A673 (cell line): ENCODE measurements around the gene KRT7. TPM values are rescaled to one million over a fixed set of nuclear protein-coding genes. Genes with fewer than 3 reads are reported as not detected.
A peak's percentile ranks its signal among the peaks of the same experiment; 100 is the strongest.

ENCODE experiments used
- BruUV-seq: library from RNA; stranded (reverse); fragments of 400-500 nt; replicated peaks from 2 replicates; lab custom pipeline; 2021; lab: Mats Ljungman, UMichigan
- CTCF ChIA-PET: fragments of 300-600 bp; sonication (Branson Sonifier 250); formaldehyde crosslinking; loops from one replicate; lab custom pipeline; 2022; ENCODE audit warnings: antibody characterized with exemption; lab: Charles Lee
- POLR2A ChIA-PET: fragments of 300-600 bp; sonication (Branson Sonifier 250); formaldehyde crosslinking; loops from one replicate; lab custom pipeline; 2022; ENCODE audit warnings: antibody characterized with exemption; ENCODE audit not compliant: low non-redundant PET; lab: Charles Lee
- DNase-seq: peaks from one replicate; pipeline ENCODE4 v3.0.0-alpha.2; 2015; ENCODE audit warnings: low spot score
- H3K27ac ChIP-seq: fragments of 200-600 bp; sonication (generic); 2 replicates; pipeline ENCODE4 v1.5.1; 2016; ENCODE audit warnings: mixed run types, low read depth, mild to moderate bottlenecking, mixed read lengths, antibody characterized with exemption, low read length; ENCODE audit not compliant: poor library complexity, severe bottlenecking
- H3K27me3 ChIP-seq: fragments of 200-600 bp; sonication (generic); replicated peaks from 2 replicates; pipeline ENCODE4 v1.6.1; 2017; ENCODE audit warnings: mixed run types, low read depth, mild to moderate bottlenecking, mixed read lengths, antibody characterized with exemption, low read length; ENCODE audit not compliant: insufficient read depth, poor library complexity
- H3K36me3 ChIP-seq: fragments of 200-600 bp; sonication (generic); 2 replicates; pipeline ENCODE4 v1.6.1; 2016; ENCODE audit warnings: mixed run types, mild to moderate bottlenecking, mixed read lengths, antibody characterized with exemption, low read length; ENCODE audit not compliant: insufficient read depth, poor library complexity, severe bottlenecking
- H3K4me1 ChIP-seq: fragments of 200-600 bp; sonication (generic); 2 replicates; pipeline ENCODE4 v1.6.1; 2017; ENCODE audit warnings: mixed run types, mild to moderate bottlenecking, mixed read lengths, antibody characterized with exemption, low read length; ENCODE audit not compliant: insufficient read depth, poor library complexity, severe bottlenecking
- H3K4me3 ChIP-seq: fragments of 200-600 bp; sonication (generic); 2 replicates; pipeline ENCODE4 v1.5.1; 2016; ENCODE audit warnings: low read depth, mixed run types, mild to moderate bottlenecking, mixed read lengths, low read length; ENCODE audit not compliant: poor library complexity, severe bottlenecking
- H3K9me3 ChIP-seq: fragments of 200-600 bp; sonication (generic); 2 replicates; pipeline ENCODE4 v1.6.1; 2016; ENCODE audit warnings: mixed run types, low read depth, mild to moderate bottlenecking, mixed read lengths, antibody characterized with exemption, low read length; ENCODE audit not compliant: poor library complexity, severe bottlenecking
- EZH2 ChIP-seq: fragments of 200-600 bp; sonication (generic); IDR thresholded peaks from 2 replicates; pipeline ENCODE4 v1.6.1; 2017; ENCODE audit warnings: borderline replicate concordance, low read depth, mild to moderate bottlenecking, mixed read lengths, antibody characterized with exemption, low read length; ENCODE audit not compliant: poor library complexity, severe bottlenecking
- intact Hi-C: fragments of 100-400 bp; cut with micrococcal nuclease; formaldehyde crosslinking; loops from one replicate; pipeline ENCODE4 v1.10.0; 2022; ENCODE audit not compliant: unreplicated experiment
- total RNA-seq: library from RNA; stranded (reverse); gene quantifications from 2 replicates; pipeline ENCODE4 v1.2.3, GENCODE V29; 2021
- TF ChIP-seq, protein P1 (sequence below): fragments of 300-800, 200-600 bp; sonication (generic); conservative IDR thresholded peaks from 2 replicates; pipeline ENCODE4 v1.5.1; 2017; ENCODE audit warnings: low read depth, mild to moderate bottlenecking, antibody characterized with exemption, low read length, moderate library complexity, mixed read lengths

The KRT7 gene
- total RNA-seq, 1 experiment from 2014 or later = 1.0 TPM

GRCh38 chr12:52201451-52201839 is 31.6 kb upstream of the KRT7 start:
- H3K9me3 ChIP-seq = no peaks in the 10 kb centered on the region
- TF ChIP-seq EZH2 = no peak
- TF ChIP-seq, protein P1, sequence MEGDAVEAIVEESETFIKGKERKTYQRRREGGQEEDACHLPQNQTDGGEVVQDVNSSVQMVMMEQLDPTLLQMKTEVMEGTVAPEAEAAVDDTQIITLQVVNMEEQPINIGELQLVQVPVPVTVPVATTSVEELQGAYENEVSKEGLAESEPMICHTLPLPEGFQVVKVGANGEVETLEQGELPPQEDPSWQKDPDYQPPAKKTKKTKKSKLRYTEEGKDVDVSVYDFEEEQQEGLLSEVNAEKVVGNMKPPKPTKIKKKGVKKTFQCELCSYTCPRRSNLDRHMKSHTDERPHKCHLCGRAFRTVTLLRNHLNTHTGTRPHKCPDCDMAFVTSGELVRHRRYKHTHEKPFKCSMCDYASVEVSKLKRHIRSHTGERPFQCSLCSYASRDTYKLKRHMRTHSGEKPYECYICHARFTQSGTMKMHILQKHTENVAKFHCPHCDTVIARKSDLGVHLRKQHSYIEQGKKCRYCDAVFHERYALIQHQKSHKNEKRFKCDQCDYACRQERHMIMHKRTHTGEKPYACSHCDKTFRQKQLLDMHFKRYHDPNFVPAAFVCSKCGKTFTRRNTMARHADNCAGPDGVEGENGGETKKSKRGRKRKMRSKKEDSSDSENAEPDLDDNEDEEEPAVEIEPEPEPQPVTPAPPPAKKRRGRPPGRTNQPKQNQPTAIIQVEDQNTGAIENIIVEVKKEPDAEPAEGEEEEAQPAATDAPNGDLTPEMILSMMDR = no peak
- POLR2A ChIA-PET = no interaction called here
- no peak overlapping the region for H3K27ac ChIP-seq
- no peaks in the 10 kb centered on the region for H3K36me3 ChIP-seq
- CTCF ChIA-PET = no interaction called here
- intact Hi-C loops = no loop called here
- peaks cover 20% of the 10 kb centered on the region for H3K4me1 ChIP-seq
- H3K27me3 ChIP-seq = no peaks in the 10 kb centered on the region
- H3K4me3 ChIP-seq = no peak overlapping the region
- no TSS peak for BruUV-seq
- no peak for DNase-seq

DNA sequence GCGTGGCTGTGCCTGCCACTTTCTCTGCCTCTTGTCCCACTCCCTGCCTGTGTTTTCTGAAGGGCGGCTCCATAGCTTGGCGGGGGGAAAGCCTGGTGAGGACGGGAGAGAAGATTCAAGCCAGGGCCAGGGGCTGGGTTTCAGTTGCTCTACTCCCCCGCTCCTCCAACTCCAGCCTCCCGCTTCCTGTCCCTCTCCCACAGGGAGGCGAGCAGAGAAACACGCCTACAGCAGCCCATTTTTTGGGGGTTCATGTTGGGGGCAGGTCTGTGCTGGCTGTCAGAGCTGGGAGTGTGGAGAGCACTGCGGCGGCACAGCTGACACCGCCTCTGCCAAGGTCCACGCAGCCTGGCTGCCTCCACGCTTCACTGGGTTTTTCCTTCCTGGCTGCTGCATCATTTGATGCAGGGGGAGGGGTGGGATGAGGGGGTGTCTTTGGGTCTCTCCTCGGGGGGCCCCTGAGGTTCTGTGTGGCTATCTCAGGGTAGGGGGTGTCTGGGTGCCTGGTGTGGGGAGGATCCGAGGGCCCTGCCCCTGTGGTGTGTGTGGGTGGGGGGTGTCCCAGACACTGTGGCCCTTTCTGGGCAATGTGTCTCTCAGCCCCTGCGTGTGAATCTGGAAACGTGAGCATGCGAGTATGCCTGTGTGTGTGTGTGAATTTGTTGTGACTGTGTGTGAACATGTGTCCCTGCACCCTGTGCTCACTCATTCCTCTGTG is 30.5 kb upstream of the KRT7 start:
- intact Hi-C loops = no loop called here
- no TSS peak for BruUV-seq
- peak; percentile 54 for DNase-seq
- no peaks in the 10 kb centered on the region for H3K27me3 ChIP-seq
- CTCF ChIA-PET = no interaction called here
- H3K4me3 ChIP-seq = no peak overlapping the region
- POLR2A ChIA-PET = no interaction called here
- H3K4me1 ChIP-seq = peaks cover 20% of the 10 kb centered on the region
- TF ChIP-seq, protein P1 = no peak
- no peak for TF ChIP-seq EZH2
- no peaks in the 10 kb centered on the region for H3K36me3 ChIP-seq
- no peaks in the 10 kb centered on the region for H3K9me3 ChIP-seq
- peak overlapping the region; percentile 16 for H3K27ac ChIP-seq

DNA sequence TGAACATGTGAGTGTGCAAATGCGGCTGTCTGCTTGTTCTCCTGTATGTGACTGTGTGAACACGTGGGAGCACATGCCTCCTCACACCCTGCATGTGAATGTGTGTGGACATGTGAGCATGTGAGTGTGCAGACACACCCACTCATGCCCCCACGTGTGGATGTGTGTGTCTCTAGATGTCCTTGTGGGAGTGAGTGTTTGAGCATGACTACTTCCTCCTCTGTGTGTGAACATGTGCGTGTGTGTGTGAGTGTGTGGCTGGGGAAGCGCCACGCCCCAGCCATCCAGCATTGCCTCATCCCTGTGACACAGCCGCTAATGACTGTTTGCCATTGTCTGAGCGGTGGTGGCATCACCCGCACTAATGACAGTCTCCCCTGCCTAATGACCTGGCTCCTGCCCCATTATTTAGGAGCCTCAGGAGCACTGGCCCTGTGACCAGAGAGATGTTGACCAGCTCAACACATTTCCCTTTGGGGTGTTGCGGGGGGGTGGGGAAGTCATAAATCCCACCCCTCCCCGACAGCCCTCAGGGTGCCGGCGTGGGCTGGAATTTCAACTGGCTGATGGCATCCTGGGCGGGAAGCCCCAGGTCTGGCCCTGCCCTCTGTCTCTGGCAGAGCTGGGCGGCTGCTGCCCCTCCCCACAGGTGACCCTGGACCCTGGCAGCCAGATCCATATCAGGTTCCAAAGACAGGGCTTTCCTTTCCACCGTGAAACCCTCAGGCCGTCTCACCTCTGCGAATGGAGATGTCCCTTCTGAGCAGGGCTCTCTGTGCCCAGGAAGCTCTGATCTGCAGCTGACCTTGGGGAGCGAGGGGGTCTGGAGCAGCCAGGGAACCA is 29.7 kb upstream of the KRT7 start:
- no TSS peak for BruUV-seq
- H3K9me3 ChIP-seq = no peaks in the 10 kb centered on the region
- peaks cover 24% of the 10 kb centered on the region for H3K4me1 ChIP-seq
- TF ChIP-seq EZH2 = no peak
- TF ChIP-seq, protein P1 = no peak
- H3K27me3 ChIP-seq = no peaks in the 10 kb centered on the region
- ChIA-PET CTCF (no interaction called here), POLR2A (no interaction called here)
- DNase-seq = peak; percentile 87
- no peaks in the 10 kb centered on the region for H3K36me3 ChIP-seq
- H3K4me3 ChIP-seq = no peak overlapping the region
- H3K27ac ChIP-seq = peak overlapping the region; percentile 59
- intact Hi-C loops = no loop called here
